Neural cell (in vitro differentiated cells): ENCODE measurements around the gene ABHD4. TPM values are rescaled to one million over a fixed set of nuclear protein-coding genes. Genes with fewer than 3 reads are reported as not detected.

Experiments used
- H2AFZ ChIP-seq: fragments of 200-600, 300-800 bp; sonication (generic), shearing (Covaris generic); 2 replicates; pipeline ENCODE4 v1.6.0; 2014; ENCODE audit warnings: low read depth, mild to moderate bottlenecking, antibody characterized with exemption, low read length, moderate library complexity
- H3F3A ChIP-seq: fragments of 200-600 bp; shearing (Covaris generic); 2 replicates; pipeline ENCODE4 v1.6.1; 2016; ENCODE audit warnings: mild to moderate bottlenecking, moderate library complexity, mixed read lengths, antibody characterized with exemption, low read length; ENCODE audit not compliant: insufficient read depth, poor library complexity, severe bottlenecking
- H3K27ac ChIP-seq: fragments of 200-600, 300-800 bp; sonication (generic), shearing (Covaris generic); 2 replicates; pipeline ENCODE4 v1.5.1; 2014; ENCODE audit warnings: mild to moderate bottlenecking, low read length, moderate library complexity
- H3K27me3 ChIP-seq: fragments of 300-800, 200-600 bp; sonication (generic), shearing (Covaris generic); 2 replicates; pipeline ENCODE4 v1.6.0; 2014; ENCODE audit warnings: mild to moderate bottlenecking, low read depth, low read length, moderate library complexity; ENCODE audit not compliant: insufficient read depth
- H3K36me3 ChIP-seq: fragments of 300-800, 200-600 bp; sonication (generic), shearing (Covaris generic); 2 replicates; pipeline ENCODE4 v1.5.1; 2014; ENCODE audit warnings: mild to moderate bottlenecking, antibody characterized with exemption, low read length, moderate library complexity; ENCODE audit not compliant: insufficient read depth
- H3K4me2 ChIP-seq: fragments of 300-800, 200-600 bp; sonication (generic), shearing (Covaris generic); 2 replicates; pipeline ENCODE4 v1.6.0; 2014; ENCODE audit warnings: mild to moderate bottlenecking, low read length
- H3K4me3 ChIP-seq: fragments of 300-800, 200-600 bp; sonication (generic), shearing (Covaris generic); 2 replicates; pipeline ENCODE4 v1.5.1; 2014; ENCODE audit warnings: mild to moderate bottlenecking, low read length, moderate library complexity
- H3K79me2 ChIP-seq: fragments of 200-600 bp; shearing (Covaris generic); replicated peaks from 2 replicates; pipeline ENCODE4 v1.6.0; 2014; ENCODE audit warnings: mild to moderate bottlenecking, low read length, moderate library complexity; ENCODE audit not compliant: insufficient read depth
- H3K9ac ChIP-seq: fragments of 300-800, 200-600 bp; sonication (generic), shearing (Covaris generic); 2 replicates; pipeline ENCODE4 v1.6.1; 2016; ENCODE audit warnings: mild to moderate bottlenecking, low read length, mixed read lengths
- H3K9me2 ChIP-seq: fragments of 200-600 bp; shearing (Covaris generic); 2 replicates; pipeline ENCODE4 v1.6.1; 2016; ENCODE audit warnings: mild to moderate bottlenecking, low read length, mixed read lengths; ENCODE audit not compliant: insufficient read depth
- H3K9me3 ChIP-seq: fragments of 200-600, 300-800 bp; sonication (generic), shearing (Covaris generic); 2 replicates; pipeline ENCODE4 v1.6.1; 2016; ENCODE audit warnings: mild to moderate bottlenecking, mixed run types, low read length, moderate library complexity, mixed read lengths
- H4K20me1 ChIP-seq: fragments of 200-600 bp; shearing (Covaris generic); 2 replicates; pipeline ENCODE4 v1.6.1; 2016; ENCODE audit warnings: mild to moderate bottlenecking, mixed run types; ENCODE audit not compliant: insufficient read depth
- CTCF ChIP-seq: fragments of 450-650 bp; IDR thresholded peaks from 2 replicates; pipeline ENCODE4 v1.5.1; 2014; ENCODE audit warnings: antibody characterized with exemption, mild to moderate bottlenecking, moderate library complexity; ENCODE audit not compliant: poor library complexity, severe bottlenecking
- EP300 ChIP-seq: fragments of 450-650 bp; conservative IDR thresholded peaks from 2 replicates; pipeline ENCODE4 v1.6.1; 2014; ENCODE audit warnings: antibody characterized with exemption, mild to moderate bottlenecking, moderate library complexity; ENCODE audit not compliant: poor library complexity, severe bottlenecking
- EZH2 ChIP-seq: fragments of 200-600, 300-800 bp; shearing (Covaris generic), sonication (generic); IDR thresholded peaks from 2 replicates; pipeline ENCODE4 v1.6.1; 2014; ENCODE audit warnings: antibody characterized with exemption, low read length, borderline replicate concordance, mild to moderate bottlenecking; ENCODE audit not compliant: insufficient read depth, poor library complexity, severe bottlenecking
- MXI1 ChIP-seq: fragments of 450-650 bp; conservative IDR thresholded peaks from 2 replicates; pipeline ENCODE4 v1.6.1; 2014; ENCODE audit warnings: antibody characterized with exemption, mild to moderate bottlenecking; ENCODE audit not compliant: poor library complexity, severe bottlenecking
- POLR2AphosphoS5 ChIP-seq: IDR thresholded peaks from 2 replicates; pipeline ENCODE4 v1.6.1; 2012
- RAD21 ChIP-seq: fragments of 450-650 bp; conservative IDR thresholded peaks from 2 replicates; pipeline ENCODE4 v1.6.1; 2014; ENCODE audit warnings: antibody characterized with exemption, mild to moderate bottlenecking, moderate library complexity
- REST ChIP-seq: IDR thresholded peaks from 2 replicates; pipeline ENCODE4 v1.6.1; 2012; ENCODE audit warnings: borderline replicate concordance
- SMC3 ChIP-seq: fragments of 450-650 bp; conservative IDR thresholded peaks from 2 replicates; pipeline ENCODE4 v1.6.1; 2014; ENCODE audit warnings: antibody characterized with exemption, mild to moderate bottlenecking, moderate library complexity; ENCODE audit not compliant: poor library complexity
- TAF1 ChIP-seq: IDR thresholded peaks from 2 replicates; pipeline ENCODE4 v1.6.1; 2012; ENCODE audit warnings: low read depth
- polyA plus RNA-seq: library from polyadenylated mRNA; depleted of rRNA; stranded (reverse); fragments of >200 nt; gene quantifications from 2 replicates; pipeline ENCODE4 v1.2.3, GENCODE V29; 2014

Gene ABHD4
- polyA plus RNA-seq, 1 donor from 2014 or later = 2.6 TPM

GRCh38 chr14:22627506-22628263, 29.6 kb downstream of the ABHD4 start:
- H3K27ac ChIP-seq = no peak overlapping the region
- H3K36me3 ChIP-seq = no peaks in the 10 kb centered on the region
- no peak overlapping the region for H3K4me3 ChIP-seq
- TF ChIP-seq RAD21 (no peak), SMC3 (no peak), EP300 (no peak), REST (no peak), TAF1 (no peak), POLR2AphosphoS5 (no peak), CTCF (no peak), MXI1 (no peak), EZH2 (no peak)
- H3K4me2 ChIP-seq = no peak overlapping the region
- no peak overlapping the region for H3K9ac ChIP-seq
- no peaks in the 10 kb centered on the region for H3K79me2 ChIP-seq
- H4K20me1 ChIP-seq = no peaks in the 10 kb centered on the region
- H3F3A ChIP-seq = no peaks in the 10 kb centered on the region
- H3K9me2 ChIP-seq = no peaks in the 10 kb centered on the region
- H3K27me3 ChIP-seq = no peaks in the 10 kb centered on the region
- no peak overlapping the region for H2AFZ ChIP-seq
- no peaks in the 10 kb centered on the region for H3K9me3 ChIP-seq

GRCh38 chr14:22629361-22629760, 31.3 kb downstream of the ABHD4 start:
- no peak for TF ChIP-seq CTCF
- no peak for TF ChIP-seq MXI1
- TF ChIP-seq TAF1 = no peak
- no peak for TF ChIP-seq REST
- TF ChIP-seq EP300 = no peak
- TF ChIP-seq RAD21 = no peak
- TF ChIP-seq POLR2AphosphoS5 = no peak
- no peak for TF ChIP-seq EZH2
- no peak for TF ChIP-seq SMC3
- H3F3A ChIP-seq = no peaks in the 10 kb centered on the region
- no peak overlapping the region for H3K4me3 ChIP-seq
- H3K27ac ChIP-seq = no peak overlapping the region
- no peak overlapping the region for H3K4me2 ChIP-seq
- no peak overlapping the region for H3K9ac ChIP-seq
- H4K20me1 ChIP-seq = no peaks in the 10 kb centered on the region
- no peaks in the 10 kb centered on the region for H3K9me2 ChIP-seq
- no peaks in the 10 kb centered on the region for H3K79me2 ChIP-seq
- H3K9me3 ChIP-seq = no peaks in the 10 kb centered on the region
- H3K27me3 ChIP-seq = no peaks in the 10 kb centered on the region
- H2AFZ ChIP-seq = no peak overlapping the region
- no peaks in the 10 kb centered on the region for H3K36me3 ChIP-seq
